PC-3 (cell line): Measurements from ENCODE around the gene CROT. TPM values are rescaled to one million over a fixed set of nuclear protein-coding genes. Genes with fewer than 3 reads are reported as not detected.

Experiments used
- ATAC-seq: fragments of 200-7000 bp; cut with Tn5 transposase; 2 replicates; pipeline ENCODE4 v1.9.1; 2020; ENCODE audit warnings: mild to moderate bottlenecking, moderate library complexity
- BruUV-seq: library from RNA; stranded (reverse); fragments of 400-500 nt; replicated peaks from 2 replicates; lab custom pipeline; 2021; lab: Mats Ljungman, UMichigan
- CTCF ChIA-PET: fragments of 300-600 bp; sonication (Branson Sonifier 250); formaldehyde crosslinking; loops from one replicate; lab custom pipeline; 2022; ENCODE audit warnings: antibody characterized with exemption; lab: Charles Lee
- POLR2A ChIA-PET: fragments of 300-600 bp; sonication (Branson Sonifier 250); formaldehyde crosslinking; loops from one replicate; lab custom pipeline; 2022; ENCODE audit warnings: antibody characterized with exemption; ENCODE audit not compliant: unreplicated experiment; lab: Charles Lee
- DNase-seq: peaks from one replicate; pipeline ENCODE4 v3.0.0-alpha.2; 2015
- H2AFZ ChIP-seq: fragments of 300-600 bp; sonication (generic); 2 replicates; pipeline ENCODE4 v1.6.0; 2016; ENCODE audit warnings: antibody characterized with exemption, low read length
- H3F3A ChIP-seq: fragments of 300-600 bp; sonication (generic); one replicate; pipeline ENCODE4 v1.6.0; 2017; ENCODE audit warnings: antibody characterized with exemption, low read length, control low read depth, mild to moderate bottlenecking; ENCODE audit not compliant: unreplicated experiment
- H3K27ac ChIP-seq: fragments of 300-600 bp; sonication (generic); 2 replicates; pipeline ENCODE4 v1.5.1; 2016; ENCODE audit warnings: mild to moderate bottlenecking, low read length
- H3K27me3 ChIP-seq: fragments of 300-600 bp; sonication (generic); 2 replicates; pipeline ENCODE4 v1.6.1; 2016; ENCODE audit warnings: low read length, mixed read lengths
- H3K36me3 ChIP-seq: fragments of 300-600 bp; sonication (generic); 2 replicates; pipeline ENCODE4 v1.6.1; 2016; ENCODE audit warnings: low read depth, mixed run types, low read length, mixed read lengths
- H3K4me1 ChIP-seq: fragments of 300-600 bp; sonication (generic); 2 replicates; pipeline ENCODE4 v1.5.1; 2016; ENCODE audit warnings: low read length; ENCODE audit not compliant: insufficient read depth
- H3K4me2 ChIP-seq: fragments of 300-600 bp; sonication (generic); 2 replicates; pipeline ENCODE4 v1.6.0; 2016; ENCODE audit warnings: low read length
- H3K4me3 ChIP-seq: fragments of 300-600 bp; sonication (generic); 2 replicates; pipeline ENCODE4 v1.5.1; 2016; ENCODE audit warnings: mild to moderate bottlenecking, low read length, mixed read lengths
- H3K79me2 ChIP-seq: fragments of 300-600 bp; sonication (generic); 2 replicates; pipeline ENCODE4 v1.6.1; 2017; ENCODE audit warnings: low read length, mixed read lengths
- H3K9ac ChIP-seq: fragments of 300-600 bp; sonication (generic); 2 replicates; pipeline ENCODE4 v1.6.0; 2016; ENCODE audit warnings: mild to moderate bottlenecking, low read length
- H3K9me2 ChIP-seq: fragments of 300-600 bp; sonication (generic); replicated peaks from 2 replicates; pipeline ENCODE4 v1.6.1; 2016; ENCODE audit warnings: mixed run types, low read length, mixed read lengths
- H3K9me3 ChIP-seq: fragments of 300-600 bp; sonication (generic); 2 replicates; pipeline ENCODE4 v1.6.1; 2016; ENCODE audit warnings: low read length, mixed read lengths
- H4K20me1 ChIP-seq: fragments of 300-600 bp; sonication (generic); 2 replicates; pipeline ENCODE4 v1.6.1; 2016; ENCODE audit warnings: low read length, mixed read lengths
- CTCF ChIP-seq: fragments of 300-600 bp; sonication (generic); conservative IDR thresholded peaks from 2 replicates; pipeline ENCODE4 v1.5.1; 2017; ENCODE audit warnings: antibody characterized with exemption, low read depth, mild to moderate bottlenecking, low read length
- EZH2 ChIP-seq: fragments of 300-600 bp; sonication (generic); IDR thresholded peaks from one replicate; pipeline ENCODE4 v1.6.1; 2017; ENCODE audit warnings: antibody characterized with exemption, mild to moderate bottlenecking, low read length; ENCODE audit not compliant: unreplicated experiment
- EZH2phosphoT487 ChIP-seq: fragments of 300-600 bp; sonication (generic); IDR thresholded peaks from 2 replicates; pipeline ENCODE4 v1.6.1; 2018; ENCODE audit warnings: mild to moderate bottlenecking, antibody characterized with exemption, low read length, borderline replicate concordance
- intact Hi-C: fragments of 100-400 bp; cut with micrococcal nuclease; formaldehyde crosslinking; loops from 2 replicates; pipeline ENCODE4 v1.9.0; 2023
- total RNA-seq: library from RNA; depleted of rRNA; stranded (reverse); fragments of >200 nt; gene quantifications from 2 replicates; pipeline ENCODE4 v1.2.3, GENCODE V29; 2014

CROT gene
- total RNA-seq, 1 experiment from 2014 or later, result 6.9 TPM

- no peak overlapping the region for H3K27ac ChIP-seq
- no peaks in the 10 kb centered on the region for H3K36me3 ChIP-seq
- H3K9me2 ChIP-seq, result no peaks in the 10 kb centered on the region
- H3K79me2 ChIP-seq, result no peaks in the 10 kb centered on the region
- intact Hi-C loops, result no loop called here
- H3K27me3 ChIP-seq, result no peaks in the 10 kb centered on the region
- ATAC-seq, result no peak
- H4K20me1 ChIP-seq, result no peaks in the 10 kb centered on the region
- TF ChIP-seq EZH2phosphoT487 (no peak), CTCF (no peak), EZH2 (no peak)
- no TSS peak for BruUV-seq
- no peak overlapping the region for H3K4me2 ChIP-seq
- H3K4me1 ChIP-seq, result peaks cover 29% of the 10 kb centered on the region
- ChIA-PET POLR2A (no interaction called here), CTCF (no interaction called here)
- H3K9ac ChIP-seq, result no peak overlapping the region
- no peak overlapping the region for H2AFZ ChIP-seq
- no peak for DNase-seq
- H3K4me3 ChIP-seq, result no peak overlapping the region
- no peaks in the 10 kb centered on the region for H3K9me3 ChIP-seq
- no peaks in the 10 kb centered on the region for H3F3A ChIP-seq
Measured at GRCh38 chr7:87395442-87396020, 50.1 kb downstream of the CROT start.

- Histone ChIP-seq H3K27me3 (no peaks in the 10 kb centered on the region), H3K9me3 (no peaks in the 10 kb centered on the region), H3F3A (no peaks in the 10 kb centered on the region), H2AFZ (no peak overlapping the region), H3K9me2 (no peaks in the 10 kb centered on the region), H3K36me3 (no peaks in the 10 kb centered on the region), H3K9ac (no peak overlapping the region), H3K4me3 (no peak overlapping the region), H3K4me2 (peak overlapping the region; percentile 54), H3K4me1 (peaks cover 29% of the 10 kb centered on the region), H3K79me2 (no peaks in the 10 kb centered on the region), H4K20me1 (no peaks in the 10 kb centered on the region), H3K27ac (no peak overlapping the region)
- peak; percentile 87 for ATAC-seq
- CTCF ChIA-PET, result interaction anchor here (0.5 to 0.6 kb wide), 2 partner anchors 68 to 181 kb away, joined by 3 read pairs; no protein-coding TSS in a partner anchor
- BruUV-seq, result no TSS peak
- DNase-seq, result peak; percentile 73
- intact Hi-C loops, result loop anchor here (1.0 to 2.0 kb wide), 4 partner anchors 16 to 82 kb away; partner anchors contain the start of gene CROT
- TF ChIP-seq CTCF, result no peak
- TF ChIP-seq EZH2, result no peak
- TF ChIP-seq EZH2phosphoT487, result no peak
- POLR2A ChIA-PET, result interaction anchor here (0.6 kb wide), 1 partner anchor 431 kb away, joined by 3 read pairs; no protein-coding TSS in a partner anchor
Measured at GRCh38 chr7:87398446-87398845, 53.0 kb downstream of the CROT start.

GRCh38 chr7:87404674-87405073 lies 59.2 kb downstream of the CROT start:
- ChIA-PET CTCF (no interaction called here), POLR2A (no interaction called here)
- no peak overlapping the region for H3K4me2 ChIP-seq
- ATAC-seq, result no peak
- peaks cover 5% of the 10 kb centered on the region for H3K4me1 ChIP-seq
- H3F3A ChIP-seq, result no peaks in the 10 kb centered on the region
- no peaks in the 10 kb centered on the region for H3K36me3 ChIP-seq
- H3K27me3 ChIP-seq, result no peaks in the 10 kb centered on the region
- BruUV-seq, result no TSS peak
- no peaks in the 10 kb centered on the region for H3K9me2 ChIP-seq
- TF ChIP-seq CTCF (no peak), EZH2phosphoT487 (no peak), EZH2 (no peak)
- no peak overlapping the region for H3K9ac ChIP-seq
- no peak overlapping the region for H3K27ac ChIP-seq
- no peak overlapping the region for H2AFZ ChIP-seq
- intact Hi-C loops, result no loop called here
- no peaks in the 10 kb centered on the region for H4K20me1 ChIP-seq
- no peaks in the 10 kb centered on the region for H3K9me3 ChIP-seq
- no peaks in the 10 kb centered on the region for H3K79me2 ChIP-seq
- no peak for DNase-seq
- no peak overlapping the region for H3K4me3 ChIP-seq
